ENCODE data around the gene ERMP1.

The ERMP1 gene

GRCh38 chr9:5853617-5854016 is 20.7 kb upstream of the ERMP1 start:
- no peak for DNase-seq (ENCODE audit: low read depth in 1 of 2, low spot score in 1 of 2)

GRCh38 chr9:5852987-5853386 is 20.1 kb upstream of the ERMP1 start:
- no peak for DNase-seq (ENCODE audit: low read depth in 1 of 2, low spot score in 1 of 2)

GRCh38 chr9:5851445-5851844 is 18.5 kb upstream of the ERMP1 start:
- DNase-seq (ENCODE audit: low read depth in 1 of 2, low spot score in 1 of 2) = no peak

GRCh38 chr9:5850724-5851122 is 17.8 kb upstream of the ERMP1 start:
- no peak for DNase-seq (ENCODE audit: low read depth in 1 of 2, low spot score in 1 of 2)

- DNase-seq (ENCODE audit: low read depth in 1 of 2, low spot score in 1 of 2) = no peak
These were observed 15.5 kb upstream of the ERMP1 start for GRCh38 chr9:5848372-5848882.

- DNase-seq (ENCODE audit: low read depth in 1 of 2, low spot score in 1 of 2) = no peak
These were observed 13.6 kb upstream of the ERMP1 start for GRCh38 chr9:5846501-5846921.

- DNase-seq (ENCODE audit: low read depth in 1 of 2, low spot score in 1 of 2) = no peak
These were observed 13.2 kb upstream of the ERMP1 start for GRCh38 chr9:5846096-5846495.

GRCh38 chr9:5845157-5845531 is 12.2 kb upstream of the ERMP1 start:
- DNase-seq (ENCODE audit: low read depth in 1 of 2, low spot score in 1 of 2) = no peak

- no peak for DNase-seq (ENCODE audit: low read depth in 1 of 2, low spot score in 1 of 2)
These were observed 11.0 kb upstream of the ERMP1 start for GRCh38 chr9:5843794-5844471.

- DNase-seq (ENCODE audit: low read depth in 1 of 2, low spot score in 1 of 2) = no peak
These were observed 10.2 kb upstream of the ERMP1 start for GRCh38 chr9:5842929-5843793.

GRCh38 chr9:5841771-5842573 is 9.1 kb upstream of the ERMP1 start:
- DNase-seq (ENCODE audit: low read depth in 1 of 2, low spot score in 1 of 2) = peak; percentile 25 to 28

GRCh38 chr9:5840788-5841187 is 7.9 kb upstream of the ERMP1 start:
- DNase-seq (ENCODE audit: low read depth in 1 of 2, low spot score in 1 of 2) = no peak

- no peak for DNase-seq (ENCODE audit: low read depth in 1 of 2, low spot score in 1 of 2)
These were observed 6.6 kb upstream of the ERMP1 start for GRCh38 chr9:5839572-5839902.

GRCh38 chr9:5838884-5839571 is 6.1 kb upstream of the ERMP1 start:
- no peak for DNase-seq (ENCODE audit: low read depth in 1 of 2, low spot score in 1 of 2)

GRCh38 chr9:5835808-5836207 is 2.9 kb upstream of the ERMP1 start:
- DNase-seq (ENCODE audit: low read depth in 1 of 2, low spot score in 1 of 2) = no peak

- DNase-seq (ENCODE audit: low read depth in 1 of 2, low spot score in 1 of 2) = no peak
These were observed 1.3 kb upstream of the ERMP1 start for GRCh38 chr9:5834214-5834613.

GRCh38 chr9:5832071-5832537 is 813 bp downstream of the ERMP1 start:
- no peak for DNase-seq (ENCODE audit: low read depth in 1 of 2, low spot score in 1 of 2)

GRCh38 chr9:5825895-5826622 is 6.9 kb downstream of the ERMP1 start:
- DNase-seq (ENCODE audit: low read depth in 1 of 2, low spot score in 1 of 2) = no peak

GRCh38 chr9:5825223-5825622 is 7.7 kb downstream of the ERMP1 start:
- DNase-seq (ENCODE audit: low read depth in 1 of 2, low spot score in 1 of 2) = no peak

GRCh38 chr9:5820425-5820824 is 12.5 kb downstream of the ERMP1 start:
- DNase-seq (ENCODE audit: low read depth in 1 of 2, low spot score in 1 of 2) = no peak
